Activated T-helper 2 cell treated with anti-CD3 and anti-CD28 coated beads, Interferon-gamma antibody, Interleukin-2, Interleukin-4, amounts not matched to agents 10 μg/mL and 5 μg/mL and 100 μg/mL, durations not matched to agents 14 hours and 24 hours and 36 hours (primary cell): Measurements from ENCODE around the gene IL18RAP. TPM values are rescaled to one million over a fixed set of nuclear protein-coding genes. Genes with fewer than 3 reads are reported as not detected.

Experiments used
- DNase-seq: peaks from one replicate; pipeline ENCODE4 v3.0.0; 2021; ENCODE audit warnings: low spot score
- H3K27ac Mint-ChIP-seq: one replicate; pipeline ENCODE4 v1.8.0; 2021; ENCODE audit warnings: mixed read lengths
- H3K27me3 Mint-ChIP-seq: one replicate; pipeline ENCODE4 v1.8.0; 2021; ENCODE audit warnings: low read depth, mixed read lengths
- H3K36me3 Mint-ChIP-seq: one replicate; pipeline ENCODE4 v1.8.0; 2021; ENCODE audit warnings: low read depth, mixed read lengths
- H3K4me1 Mint-ChIP-seq: one replicate; pipeline ENCODE4 v1.8.0; 2021; ENCODE audit warnings: low read depth, mixed read lengths
- H3K4me3 Mint-ChIP-seq: one replicate; pipeline ENCODE4 v1.8.0; 2021; ENCODE audit warnings: low read depth, mild to moderate bottlenecking, moderate library complexity, mixed read lengths
- H3K9me3 Mint-ChIP-seq: one replicate; pipeline ENCODE4 v1.8.0; 2021; ENCODE audit warnings: mixed read lengths
- intact Hi-C: fragments of 100-400 bp; cut with micrococcal nuclease; formaldehyde crosslinking; loops from one replicate; pipeline ENCODE4 v1.15.1; 2023
- total RNA-seq: library from RNA; stranded (reverse); gene quantifications from 2 replicates; pipeline ENCODE4 v1.2.3, GENCODE V29; 2022

The IL18RAP gene, protein sequence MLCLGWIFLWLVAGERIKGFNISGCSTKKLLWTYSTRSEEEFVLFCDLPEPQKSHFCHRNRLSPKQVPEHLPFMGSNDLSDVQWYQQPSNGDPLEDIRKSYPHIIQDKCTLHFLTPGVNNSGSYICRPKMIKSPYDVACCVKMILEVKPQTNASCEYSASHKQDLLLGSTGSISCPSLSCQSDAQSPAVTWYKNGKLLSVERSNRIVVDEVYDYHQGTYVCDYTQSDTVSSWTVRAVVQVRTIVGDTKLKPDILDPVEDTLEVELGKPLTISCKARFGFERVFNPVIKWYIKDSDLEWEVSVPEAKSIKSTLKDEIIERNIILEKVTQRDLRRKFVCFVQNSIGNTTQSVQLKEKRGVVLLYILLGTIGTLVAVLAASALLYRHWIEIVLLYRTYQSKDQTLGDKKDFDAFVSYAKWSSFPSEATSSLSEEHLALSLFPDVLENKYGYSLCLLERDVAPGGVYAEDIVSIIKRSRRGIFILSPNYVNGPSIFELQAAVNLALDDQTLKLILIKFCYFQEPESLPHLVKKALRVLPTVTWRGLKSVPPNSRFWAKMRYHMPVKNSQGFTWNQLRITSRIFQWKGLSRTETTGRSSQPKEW
- total RNA-seq = 6.0 and 6.8 TPM in 2 replicates

DNA sequence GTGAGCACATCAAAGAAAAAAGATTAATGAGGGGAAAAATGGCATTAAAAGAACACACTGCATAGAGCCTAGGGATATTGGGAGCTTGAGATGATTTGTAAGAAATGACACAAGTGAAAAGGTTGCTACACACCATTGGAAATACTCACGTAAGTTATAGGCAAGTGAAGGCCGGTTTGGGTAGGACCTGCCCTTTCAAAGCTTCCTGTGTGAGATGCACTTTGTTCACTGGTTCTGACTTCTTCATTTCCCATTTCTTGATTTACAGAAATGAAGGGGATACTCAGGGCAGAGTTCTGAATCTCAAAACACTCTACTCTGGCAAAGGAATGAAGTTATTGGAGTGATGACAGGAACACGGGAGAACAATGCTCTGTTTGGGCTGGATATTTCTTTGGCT is at the start of gene IL18RAP:
TSS of gene IL18RAP (plus strand) at position 251 of the 400 bp plus-strand sequence. CDS start at position 369, 118 bp downstream.
- peak within 1 kb of the TSS; percentile 61 for H3K4me3 Mint-ChIP-seq
- H3K27ac Mint-ChIP-seq = peak within 1 kb of the TSS; percentile 51
- DNase-seq = no peak
- peaks cover under 1% of the 10 kb centered on the region for H3K9me3 Mint-ChIP-seq
- peaks cover 80% of the 10 kb centered on the region for H3K4me1 Mint-ChIP-seq
- intact Hi-C loops = no loop called here
- peaks cover 3% of the 10 kb centered on the region for H3K27me3 Mint-ChIP-seq
- H3K36me3 Mint-ChIP-seq = peaks cover 62% of the 10 kb centered on the region

DNA sequence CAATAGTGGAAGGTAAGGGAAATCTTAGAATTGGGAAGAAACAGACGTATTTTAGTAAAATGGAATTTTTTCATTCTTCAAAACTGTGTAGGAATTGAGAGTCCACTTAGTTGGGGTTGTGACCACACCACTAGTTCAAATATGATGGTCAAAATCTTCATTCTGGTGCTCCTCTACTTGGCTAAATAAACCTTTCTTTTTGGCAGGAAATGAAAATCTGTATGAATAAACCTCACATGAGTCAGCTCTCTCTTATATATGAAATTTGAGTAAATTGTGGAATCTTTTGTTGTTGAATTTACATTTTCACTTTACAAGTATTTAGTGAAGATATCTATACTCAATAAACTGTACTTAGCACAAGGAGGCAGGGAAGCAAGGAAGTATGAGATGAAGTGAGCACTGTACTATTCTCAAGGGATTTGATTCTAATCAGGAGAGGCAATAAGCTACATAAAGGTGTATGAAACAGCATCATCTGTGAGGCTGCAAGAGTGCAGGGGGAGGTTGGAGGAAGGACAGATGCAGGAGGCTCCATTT is 46.8 kb upstream of the IL18RAP start:
- H3K27ac Mint-ChIP-seq = peak overlapping the region; percentile 67

DNA sequence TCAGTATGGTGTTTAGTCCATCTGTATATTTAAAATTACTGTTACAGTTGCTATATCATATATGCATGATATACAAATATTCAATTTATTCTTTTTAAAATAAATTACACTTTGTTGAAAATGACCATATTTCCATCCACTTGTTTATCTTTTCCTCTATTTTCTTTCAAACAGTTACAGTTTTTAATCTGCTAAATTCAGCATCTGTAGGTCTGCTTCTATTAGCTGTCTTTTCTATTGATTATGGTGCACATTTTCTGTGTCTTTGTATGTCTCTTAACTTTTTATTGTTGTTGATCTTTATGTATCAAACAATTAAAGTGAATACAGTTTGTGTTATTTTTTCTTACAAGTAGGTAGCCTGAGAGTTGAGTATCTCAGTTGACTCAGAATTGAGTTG is 39.2 kb upstream of the IL18RAP start:
- Mint-ChIP-seq H3K4me1 (peaks cover 3% of the 10 kb centered on the region), H3K36me3 (peaks cover 96% of the 10 kb centered on the region), H3K9me3 (peaks cover 40% of the 10 kb centered on the region), H3K27ac (no peak overlapping the region), H3K4me3 (no peak overlapping the region), H3K27me3 (no peaks in the 10 kb centered on the region)
- intact Hi-C loops = no loop called here
- DNase-seq = no peak

More for the DNA sequence above, 46.8 kb upstream of the IL18RAP start:
- Mint-ChIP-seq H3K4me1 (peaks cover 21% of the 10 kb centered on the region), H3K27me3 (no peaks in the 10 kb centered on the region), H3K9me3 (peaks cover 49% of the 10 kb centered on the region), H3K36me3 (peaks cover 91% of the 10 kb centered on the region), H3K4me3 (no peak overlapping the region)
- intact Hi-C loops = no loop called here
- no peak for DNase-seq

DNA sequence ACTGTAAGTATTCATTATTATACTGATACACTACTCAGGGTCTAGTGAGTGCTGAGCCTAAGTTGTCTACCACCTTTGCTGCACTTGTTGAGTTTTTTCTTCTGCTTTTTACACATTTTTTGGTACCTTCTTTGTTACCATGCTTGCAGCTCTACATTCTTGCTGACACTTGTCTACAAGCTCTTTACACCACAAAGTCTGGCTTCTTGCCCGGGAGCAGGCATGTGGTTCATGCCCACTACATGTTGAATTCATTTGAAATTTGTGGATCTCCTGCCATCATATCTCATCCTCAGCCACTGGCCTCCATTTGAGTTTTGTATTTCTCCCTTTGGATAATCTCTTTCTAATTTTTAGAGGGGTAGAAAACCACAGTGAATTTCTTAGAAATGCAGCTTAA is 37.4 kb upstream of the IL18RAP start:
- Mint-ChIP-seq H3K4me1 (peaks cover 7% of the 10 kb centered on the region), H3K27me3 (no peaks in the 10 kb centered on the region), H3K27ac (no peak overlapping the region), H3K36me3 (peaks cover 94% of the 10 kb centered on the region), H3K9me3 (peaks cover 36% of the 10 kb centered on the region), H3K4me3 (no peak overlapping the region)
- DNase-seq = no peak
- intact Hi-C loops = no loop called here

DNA sequence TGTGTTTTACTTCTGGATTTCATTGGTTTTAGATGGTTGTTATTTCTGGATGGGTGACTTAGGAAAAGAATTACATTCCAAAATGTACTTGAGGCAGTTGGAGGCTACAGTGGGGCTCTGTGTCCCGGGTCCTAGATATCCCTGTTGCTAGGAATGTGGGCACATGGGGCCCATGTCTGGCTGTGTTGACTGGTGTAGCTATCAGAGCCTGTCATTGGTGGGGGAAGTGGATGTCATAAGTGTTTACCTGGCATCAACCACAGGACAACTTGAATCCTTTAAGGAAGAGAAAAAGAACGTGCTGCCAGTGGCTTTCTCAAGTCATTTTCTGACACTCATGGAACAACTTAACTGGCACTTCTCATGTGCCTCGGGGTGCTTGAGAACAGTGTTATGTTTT is 37.0 kb upstream of the IL18RAP start:
- Mint-ChIP-seq H3K4me3 (no peak overlapping the region), H3K9me3 (peaks cover 36% of the 10 kb centered on the region), H3K4me1 (peaks cover 7% of the 10 kb centered on the region), H3K27me3 (no peaks in the 10 kb centered on the region), H3K27ac (no peak overlapping the region), H3K36me3 (peaks cover 92% of the 10 kb centered on the region)
- intact Hi-C loops = no loop called here
- no peak for DNase-seq

DNA sequence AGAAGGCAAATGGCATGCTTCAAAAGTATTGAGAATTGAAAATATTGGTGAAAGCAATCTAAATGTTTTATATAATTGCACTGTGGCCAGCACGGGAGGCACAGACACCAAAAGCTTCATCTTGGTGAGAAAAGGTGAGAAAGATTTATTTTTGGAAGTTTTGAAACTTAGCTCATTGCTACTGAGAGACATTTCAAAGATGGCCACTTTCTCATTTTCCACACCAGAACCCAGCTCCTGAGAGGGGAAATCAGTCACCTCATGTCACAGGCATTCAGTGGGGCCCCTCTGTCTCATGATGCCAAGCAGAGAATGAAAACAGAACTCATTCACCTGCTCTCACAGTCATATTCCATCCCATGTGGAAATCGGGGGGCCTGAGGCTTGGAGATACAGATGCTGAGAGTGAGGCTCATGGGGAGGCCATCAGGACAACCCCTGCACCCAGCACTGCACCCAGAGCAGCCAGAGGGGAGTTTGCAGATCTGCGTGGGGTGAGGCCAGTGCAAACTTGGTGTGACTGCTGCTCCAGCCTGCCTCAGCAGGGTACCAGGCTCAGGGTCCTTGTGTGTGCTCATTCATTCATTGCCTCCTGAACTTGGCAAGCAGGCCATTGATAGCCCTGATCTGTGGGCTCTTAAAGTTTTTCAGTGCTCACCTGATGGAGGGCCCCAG is 36.0 kb upstream of the IL18RAP start:
- H3K4me1 Mint-ChIP-seq = peaks cover 17% of the 10 kb centered on the region
- no peak for DNase-seq
- no peaks in the 10 kb centered on the region for H3K27me3 Mint-ChIP-seq
- peaks cover 92% of the 10 kb centered on the region for H3K36me3 Mint-ChIP-seq
- peaks cover 32% of the 10 kb centered on the region for H3K9me3 Mint-ChIP-seq
- H3K4me3 Mint-ChIP-seq = no peak overlapping the region
- no peak overlapping the region for H3K27ac Mint-ChIP-seq
- intact Hi-C loops = no loop called here

DNA sequence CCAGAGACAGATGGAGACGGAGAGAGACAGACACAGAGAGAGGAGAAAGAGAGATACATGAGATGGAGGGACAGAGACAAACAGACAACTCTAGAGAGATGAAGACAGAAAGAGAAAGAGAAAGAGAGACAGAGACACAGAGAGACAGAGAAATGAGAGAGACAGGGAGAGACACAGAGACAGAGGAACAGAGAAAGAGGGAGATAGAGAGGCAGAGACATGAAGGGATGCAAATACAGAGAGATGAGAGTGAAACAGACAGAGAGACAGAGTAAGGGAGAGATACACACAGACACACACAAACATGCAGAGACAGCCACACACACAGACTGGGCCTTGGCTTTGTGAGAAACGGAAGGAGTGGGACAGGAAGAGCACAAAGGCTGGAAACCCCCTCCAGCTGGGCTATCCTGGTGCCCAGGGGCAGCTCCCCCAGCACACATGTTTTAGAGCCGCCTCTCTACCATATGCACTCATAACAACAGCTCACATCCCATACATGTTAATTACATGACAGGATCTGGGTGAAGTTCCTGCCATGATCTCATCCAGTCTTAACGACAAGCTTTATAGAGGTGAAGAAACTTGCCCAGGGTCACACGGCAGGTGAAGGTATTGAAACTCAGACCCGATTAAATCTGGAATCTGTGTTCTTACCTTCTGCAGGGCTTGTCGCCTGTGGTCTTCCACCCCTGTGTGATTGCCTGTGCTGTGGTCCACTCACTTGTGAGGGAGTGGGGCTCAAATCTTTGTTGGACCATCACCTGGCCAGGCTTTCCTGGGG is 35.0 kb upstream of the IL18RAP start:
- Mint-ChIP-seq H3K4me3 (no peak overlapping the region), H3K9me3 (peaks cover 27% of the 10 kb centered on the region), H3K27ac (peak overlapping the region; percentile 4), H3K27me3 (no peaks in the 10 kb centered on the region), H3K4me1 (peaks cover 18% of the 10 kb centered on the region), H3K36me3 (peaks cover 89% of the 10 kb centered on the region)
- intact Hi-C loops = no loop called here
- DNase-seq = no peak

DNA sequence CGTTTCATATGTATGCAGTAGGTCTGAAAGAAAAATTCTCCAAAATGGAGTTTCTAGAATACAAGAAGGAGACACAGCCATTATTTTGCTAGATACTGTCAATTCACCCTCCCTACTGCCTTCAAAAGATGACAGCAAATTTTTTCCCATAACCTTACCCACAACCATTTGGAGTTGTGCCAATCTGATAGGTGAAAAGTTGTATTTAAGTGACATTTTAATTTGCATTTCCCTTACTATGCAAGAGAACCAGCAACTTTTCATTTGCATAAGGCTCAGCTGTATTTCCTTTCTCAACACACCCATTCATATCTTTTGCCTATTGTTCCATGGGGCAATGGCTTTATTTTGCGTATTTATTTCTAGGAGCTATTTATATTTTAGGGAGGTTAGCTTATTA is 31.4 kb upstream of the IL18RAP start:
- Mint-ChIP-seq H3K36me3 (peaks cover 73% of the 10 kb centered on the region), H3K27me3 (no peaks in the 10 kb centered on the region), H3K9me3 (no peaks in the 10 kb centered on the region), H3K4me1 (peaks cover 15% of the 10 kb centered on the region), H3K27ac (no peak overlapping the region), H3K4me3 (no peak overlapping the region)
- DNase-seq = no peak
- intact Hi-C loops = no loop called here

DNA sequence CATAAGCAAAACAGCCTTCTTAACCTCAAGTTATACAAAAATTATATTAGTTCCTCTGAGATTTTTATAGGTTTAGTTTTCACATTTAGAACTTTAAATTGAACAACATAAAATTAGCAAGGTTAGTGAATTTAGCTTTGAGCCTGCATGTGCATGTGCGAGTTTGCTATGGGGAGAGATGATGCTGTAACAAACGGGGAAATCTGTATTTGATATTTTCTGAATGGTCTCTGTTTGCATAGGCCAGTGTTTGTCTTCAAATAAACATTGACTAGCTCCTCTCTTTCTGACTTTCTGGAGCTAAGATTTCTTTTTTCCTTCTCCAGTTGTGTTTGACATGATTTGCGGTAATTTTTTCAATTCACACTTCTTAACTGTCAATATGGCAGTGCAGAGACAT is 30.9 kb upstream of the IL18RAP start:
- H3K36me3 Mint-ChIP-seq = peaks cover 73% of the 10 kb centered on the region
- H3K4me3 Mint-ChIP-seq = no peak overlapping the region
- H3K27ac Mint-ChIP-seq = no peak overlapping the region
- intact Hi-C loops = no loop called here
- DNase-seq = no peak
- peaks cover 15% of the 10 kb centered on the region for H3K4me1 Mint-ChIP-seq
- H3K27me3 Mint-ChIP-seq = no peaks in the 10 kb centered on the region
- H3K9me3 Mint-ChIP-seq = no peaks in the 10 kb centered on the region

DNA sequence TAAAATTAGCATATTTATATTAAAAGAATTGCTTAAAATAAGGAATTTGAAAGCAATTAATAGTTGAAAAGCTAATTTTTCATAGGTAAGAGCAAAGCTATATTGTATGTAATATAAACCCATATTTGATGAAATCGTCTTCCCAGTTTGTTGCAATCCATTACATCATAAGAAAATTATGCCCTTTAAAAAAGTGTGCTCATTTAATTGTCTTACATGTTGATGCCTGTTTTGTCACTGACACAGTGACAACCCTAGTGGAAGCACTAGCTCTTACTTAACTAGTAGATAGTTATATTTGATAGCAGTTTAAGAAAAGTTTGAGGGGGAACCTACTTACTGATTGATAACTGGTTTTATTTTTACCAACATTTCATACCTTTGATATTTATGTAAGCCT is 30.0 kb upstream of the IL18RAP start:
- H3K4me3 Mint-ChIP-seq = no peak overlapping the region
- peaks cover 66% of the 10 kb centered on the region for H3K36me3 Mint-ChIP-seq
- intact Hi-C loops = no loop called here
- no peaks in the 10 kb centered on the region for H3K9me3 Mint-ChIP-seq
- DNase-seq = no peak
- no peaks in the 10 kb centered on the region for H3K27me3 Mint-ChIP-seq
- H3K4me1 Mint-ChIP-seq = peaks cover 14% of the 10 kb centered on the region
- no peak overlapping the region for H3K27ac Mint-ChIP-seq

DNA sequence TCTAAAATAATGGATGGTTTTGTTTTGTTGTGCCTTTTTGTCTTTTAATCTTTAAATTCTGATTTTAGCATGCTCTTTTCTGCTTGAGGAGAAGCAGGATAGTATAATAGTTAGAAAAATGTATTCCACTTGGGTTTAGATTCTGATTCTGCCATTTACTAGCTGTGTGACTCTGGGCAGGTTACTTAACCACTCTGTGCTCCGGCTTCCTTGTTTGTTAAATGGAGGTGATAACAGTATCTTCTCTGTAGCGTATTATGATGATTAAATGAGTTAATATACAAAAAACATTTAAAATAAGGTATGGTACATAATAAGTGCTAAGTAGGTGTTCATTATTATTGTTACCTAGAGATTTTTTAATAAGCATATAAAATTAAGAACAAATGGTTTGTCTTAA is 26.9 kb upstream of the IL18RAP start:
- Mint-ChIP-seq H3K27ac (no peak overlapping the region), H3K36me3 (peaks cover 57% of the 10 kb centered on the region), H3K4me3 (no peak overlapping the region), H3K4me1 (peaks cover 24% of the 10 kb centered on the region), H3K9me3 (no peaks in the 10 kb centered on the region), H3K27me3 (no peaks in the 10 kb centered on the region)
- no peak for DNase-seq
- intact Hi-C loops = no loop called here

DNA sequence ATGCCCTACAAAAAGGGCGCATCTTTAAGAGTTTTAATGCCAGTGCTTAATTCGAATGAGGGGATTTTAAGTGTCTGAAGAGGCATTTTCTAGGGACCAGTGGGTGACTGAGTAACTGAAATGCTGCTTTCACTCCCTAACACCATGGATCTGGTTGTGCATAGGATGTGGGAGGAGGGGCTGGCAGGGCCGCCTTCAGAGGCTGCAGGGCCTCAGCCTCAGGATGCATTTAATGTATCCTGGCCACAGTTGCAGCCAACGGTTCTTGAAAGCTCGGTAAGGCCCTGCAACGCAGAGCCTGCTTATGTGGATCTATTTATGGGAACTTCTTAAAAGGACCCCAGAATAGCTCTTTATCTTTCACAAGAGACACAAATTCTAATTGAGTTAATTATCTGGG is 25.8 kb upstream of the IL18RAP start:
- intact Hi-C loops = no loop called here
- no peaks in the 10 kb centered on the region for H3K9me3 Mint-ChIP-seq
- peaks cover 45% of the 10 kb centered on the region for H3K36me3 Mint-ChIP-seq
- H3K4me1 Mint-ChIP-seq = peaks cover 26% of the 10 kb centered on the region
- no peak overlapping the region for H3K27ac Mint-ChIP-seq
- no peaks in the 10 kb centered on the region for H3K27me3 Mint-ChIP-seq
- no peak for DNase-seq
- no peak overlapping the region for H3K4me3 Mint-ChIP-seq
